ACHN (cell line): ENCODE results near the gene SRXN1.
"Not testable (repeated sequence)": the region's sequence is repeated elsewhere in the genome, so short reads cannot be mapped to it uniquely, and the experiment has no call there.

Experiments
- DNase-seq: peaks from one replicate; pipeline ENCODE4 v3.0.0-alpha.2; 2015
- in situ Hi-C: cut with HindIII; loops from 2 replicates; pipeline ENCODE4 v1.10.0; 2017; ENCODE audit warnings: low sequenced_read_pairs, low pct_ligation_motif_present, low pct_unique_long_range_greater_than_20kb

The SRXN1 gene

DNA sequence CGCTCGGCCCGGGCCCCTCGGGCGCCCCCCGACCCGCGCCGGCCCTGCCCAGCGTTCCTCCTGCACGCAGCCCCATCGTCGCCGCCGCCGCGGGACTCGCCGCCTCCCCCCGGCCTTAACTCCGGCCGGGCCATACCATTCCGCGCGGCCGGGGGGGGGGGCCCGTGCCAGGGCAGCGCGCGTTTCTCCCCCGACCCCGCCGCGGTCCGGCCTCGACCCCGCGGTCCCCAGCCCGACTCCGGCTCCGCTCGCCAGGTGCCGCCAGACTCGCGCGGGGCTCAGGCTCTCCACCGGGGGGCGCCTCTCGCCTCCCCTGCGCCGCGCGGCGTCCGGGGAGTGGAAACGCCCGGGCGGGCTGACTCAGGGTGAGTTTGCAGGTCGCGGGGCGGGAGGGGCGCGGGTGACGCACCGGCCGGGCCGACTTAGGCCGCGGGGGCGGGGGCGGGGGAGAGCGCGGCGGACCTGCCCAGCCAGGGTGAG lies at the start of gene SRXN1:
Gene SRXN1 (minus strand): TSS at position 91 of the 480 bp plus-strand sequence. CDS start 15 bp downstream, at position 76.
- in situ Hi-C loops: no loop called here
- DNase-seq: peak; percentile 91

DNA sequence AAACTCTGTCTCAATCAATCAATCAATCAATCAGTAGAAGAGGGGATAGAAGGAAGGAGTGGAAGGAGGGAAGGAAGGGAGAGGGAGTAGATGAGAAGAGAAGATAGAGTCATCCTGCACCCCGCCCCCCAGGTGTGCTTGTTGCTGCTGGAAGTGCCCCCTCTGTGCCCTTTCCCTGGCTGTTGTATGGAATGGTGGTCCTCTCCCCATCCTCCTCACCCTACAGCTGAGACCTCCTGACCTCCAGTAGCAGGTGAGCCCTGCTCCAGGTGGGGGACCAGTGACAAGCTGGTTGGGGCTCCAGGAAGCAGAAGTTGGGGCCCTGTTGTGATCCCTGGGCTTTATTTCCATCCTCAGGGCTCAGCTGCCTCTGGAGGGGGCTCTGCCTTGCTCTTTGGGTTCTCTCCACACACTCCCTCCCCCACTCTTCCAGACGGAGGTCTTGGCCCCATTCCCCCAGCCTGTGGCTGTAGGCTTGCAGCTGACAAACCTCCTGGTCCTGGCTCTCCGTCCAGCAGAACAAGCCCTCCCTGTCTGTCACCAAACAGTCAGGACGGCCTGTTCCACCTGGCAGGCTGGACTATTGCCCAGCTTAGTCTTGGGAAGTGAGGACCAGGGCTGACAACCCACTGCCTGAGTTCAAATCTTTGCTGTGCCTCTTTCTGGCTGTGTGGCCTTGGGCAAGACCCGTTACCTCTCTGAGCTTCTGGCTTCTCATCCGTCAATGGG lies 48.6 kb upstream of the SRXN1 start:
- no peak for DNase-seq
- in situ Hi-C loops: no loop called here

DNA sequence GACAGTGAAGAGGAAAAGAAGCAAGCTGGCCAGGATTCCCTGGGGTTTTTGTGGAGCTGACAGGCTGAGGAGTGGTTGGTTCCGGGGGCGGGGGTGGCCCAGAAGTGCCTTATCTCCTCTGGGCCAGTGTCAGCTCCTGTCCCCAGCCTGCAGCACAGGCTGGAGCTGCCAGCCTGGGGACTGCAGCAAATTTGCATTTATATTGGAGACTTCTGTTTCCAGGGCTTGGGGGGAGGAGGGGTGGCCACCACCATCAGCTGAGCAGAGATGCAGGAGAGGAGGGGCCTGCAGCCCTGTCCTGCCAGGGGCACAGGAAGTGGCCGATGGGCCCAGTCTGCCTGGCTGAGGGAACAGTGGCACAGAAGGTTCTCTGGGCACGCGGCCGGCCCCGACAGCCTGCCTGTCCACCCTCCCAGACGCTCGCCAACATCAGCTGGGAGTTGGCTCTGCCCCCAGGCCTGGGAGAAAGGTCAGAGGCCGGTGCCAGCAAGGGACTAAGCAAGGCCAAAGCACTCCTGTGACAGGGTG lies 46.9 kb upstream of the SRXN1 start:
- in situ Hi-C loops: no loop called here
- no peak for DNase-seq

DNA sequence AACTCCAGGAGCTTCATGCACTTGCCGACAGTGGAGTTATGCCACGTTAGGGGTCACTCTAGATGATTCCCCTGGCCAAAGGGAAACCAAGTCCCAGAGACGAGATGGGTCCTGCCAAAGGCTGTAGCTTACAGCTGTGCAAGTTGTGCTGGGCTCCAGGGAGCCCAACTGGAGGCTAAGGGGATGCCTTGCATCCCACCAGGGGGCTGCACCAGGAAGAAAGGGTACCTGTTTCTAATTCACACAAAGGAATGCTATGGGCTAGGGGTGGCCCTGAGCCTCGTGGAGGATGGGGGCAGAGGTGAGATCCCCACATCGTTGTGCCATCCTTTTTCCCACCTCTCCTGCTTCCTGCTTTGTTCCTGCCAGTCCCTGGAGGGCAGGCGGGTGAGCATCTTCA lies 46.3 kb upstream of the SRXN1 start:
- in situ Hi-C loops: no loop called here

DNA sequence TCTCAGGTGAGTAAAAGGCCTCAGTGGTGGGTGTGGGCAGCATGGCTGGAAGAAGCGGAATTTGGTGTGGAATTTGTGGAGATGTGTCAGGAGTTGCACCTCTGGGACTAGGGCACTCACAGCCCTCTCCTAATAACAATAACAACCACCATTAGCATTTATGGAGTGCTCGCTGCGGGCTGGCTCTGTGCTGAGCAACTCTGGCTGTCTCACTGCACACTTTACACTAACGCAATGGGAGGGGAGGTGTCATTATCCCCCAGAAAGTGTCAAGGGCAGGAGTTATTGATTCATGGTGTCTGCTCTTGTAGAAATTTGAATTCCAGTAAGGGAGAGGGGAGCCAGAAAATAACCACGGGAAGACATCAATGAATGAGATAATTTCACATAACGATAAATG lies 45.3 kb upstream of the SRXN1 start:
- in situ Hi-C loops: no loop called here
- no peak for DNase-seq

More for the DNA sequence above, 46.3 kb upstream of the SRXN1 start:
- no peak for DNase-seq

DNA sequence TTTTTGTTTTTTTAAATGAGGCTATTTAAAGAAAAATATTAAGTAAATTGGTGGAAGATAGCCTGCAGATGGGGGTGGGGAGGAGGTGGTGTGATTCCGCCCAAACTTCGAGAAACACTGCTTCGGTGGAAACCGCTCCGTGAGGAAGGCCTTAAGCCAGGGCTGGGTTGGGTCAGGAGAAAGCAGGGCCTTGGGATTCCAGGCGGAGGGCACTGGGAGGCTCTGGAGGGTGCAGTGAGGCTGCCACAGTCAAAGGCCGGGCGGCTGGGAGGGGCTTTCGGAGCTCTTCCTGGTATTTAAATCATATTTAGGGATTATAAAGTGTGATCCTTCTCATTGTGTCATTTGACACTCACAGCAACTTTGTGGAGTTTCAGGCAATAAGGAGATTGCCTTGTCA lies 44.8 kb upstream of the SRXN1 start:
- in situ Hi-C loops: no loop called here

DNA sequence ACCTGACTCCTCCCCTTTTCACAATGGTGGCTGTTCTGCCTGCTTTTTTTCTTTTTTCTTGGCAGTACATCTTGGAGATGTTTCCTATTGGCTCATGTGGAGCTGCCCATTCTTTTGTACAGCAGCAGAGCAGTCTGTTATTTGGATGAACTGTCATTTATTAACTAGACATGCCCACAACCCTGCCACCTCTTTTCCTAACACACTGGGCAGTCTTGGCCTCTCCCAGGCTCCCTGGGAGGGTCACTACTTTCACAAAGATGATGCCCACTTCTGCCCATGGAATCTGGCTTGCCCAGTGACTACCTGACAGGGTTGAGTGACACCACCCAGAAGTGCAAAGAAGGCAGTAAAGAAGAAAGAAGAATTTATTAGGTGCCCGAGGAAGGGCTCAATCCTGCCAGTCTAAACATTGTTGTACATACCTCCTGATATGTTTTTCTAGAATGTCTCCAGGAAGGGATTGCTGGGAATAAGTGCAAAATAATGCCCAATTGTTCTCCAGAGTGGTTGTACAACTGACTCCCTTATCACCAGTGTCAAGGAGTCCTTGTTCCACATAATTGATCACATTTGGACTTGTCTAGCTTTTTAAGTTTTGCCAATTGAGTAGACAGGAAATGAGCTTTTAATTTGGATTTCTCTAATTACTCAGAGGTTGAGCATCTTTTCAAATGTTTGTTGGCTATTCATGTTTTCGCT lies 42.3 kb upstream of the SRXN1 start:
- in situ Hi-C loops: no loop called here
- no peak for DNase-seq

More for the DNA sequence above, 44.8 kb upstream of the SRXN1 start:
- DNase-seq: no peak

DNA sequence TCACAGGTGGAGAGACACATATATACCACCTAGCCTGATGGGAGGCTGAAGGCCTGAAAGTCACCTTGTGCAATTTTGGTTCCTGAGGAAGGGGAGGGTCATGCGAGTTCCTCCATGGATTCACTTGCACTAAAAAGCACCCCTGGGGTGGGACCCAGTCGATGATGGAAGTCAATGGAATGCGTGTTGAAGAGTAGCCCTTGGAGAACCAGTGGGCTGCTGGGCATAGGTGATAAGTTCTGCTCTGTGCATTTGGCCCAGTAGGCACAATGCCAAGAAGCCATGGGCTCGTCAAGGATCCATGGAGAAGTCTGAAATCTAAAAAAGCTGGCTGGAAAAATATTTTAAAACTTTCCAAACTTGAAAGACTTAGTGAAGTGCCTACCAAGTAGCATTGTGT lies 41.5 kb upstream of the SRXN1 start:
- DNase-seq: no peak
- in situ Hi-C loops: no loop called here

DNA sequence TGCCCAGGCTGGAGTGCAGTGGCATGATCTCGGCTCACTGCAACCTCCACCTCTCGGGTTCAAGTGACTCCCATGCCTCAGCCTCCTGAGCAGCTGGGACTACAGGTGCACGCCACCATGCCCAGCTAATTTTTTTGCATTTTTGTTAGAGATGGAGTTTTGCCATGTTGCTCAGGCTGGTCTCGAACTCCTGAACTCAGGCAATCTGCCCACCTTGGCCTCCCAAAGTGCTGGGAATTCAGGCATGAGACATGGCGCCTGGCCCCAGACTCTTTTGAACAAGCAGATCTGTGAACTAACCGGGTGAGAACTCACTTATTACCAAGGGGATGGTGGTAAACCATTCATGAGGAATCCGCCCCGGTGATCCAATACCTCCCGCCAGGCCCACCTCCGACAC lies 40.8 kb upstream of the SRXN1 start:
- DNase-seq, in situ Hi-C loops: not testable (repeated sequence)

DNA sequence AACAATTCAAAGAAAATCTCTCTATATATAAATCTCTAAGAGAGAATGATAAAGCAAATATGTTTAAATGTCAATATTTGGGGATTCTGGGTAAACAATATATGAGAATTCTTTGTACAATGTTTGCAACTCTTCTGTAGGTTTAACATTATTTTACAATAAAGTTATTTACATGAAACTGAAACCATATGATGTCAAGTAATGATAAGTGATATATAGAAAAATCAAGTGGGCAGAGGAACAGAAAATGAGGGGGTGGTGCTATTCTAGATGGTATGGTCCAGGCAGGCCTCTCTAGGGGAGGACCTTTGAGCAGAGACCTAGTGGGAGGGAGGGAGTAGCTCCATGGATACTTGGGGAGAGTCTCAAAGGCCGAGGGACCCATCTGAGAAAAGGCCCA lies 39.0 kb upstream of the SRXN1 start:
- no peak for DNase-seq
- in situ Hi-C loops: no loop called here

DNA sequence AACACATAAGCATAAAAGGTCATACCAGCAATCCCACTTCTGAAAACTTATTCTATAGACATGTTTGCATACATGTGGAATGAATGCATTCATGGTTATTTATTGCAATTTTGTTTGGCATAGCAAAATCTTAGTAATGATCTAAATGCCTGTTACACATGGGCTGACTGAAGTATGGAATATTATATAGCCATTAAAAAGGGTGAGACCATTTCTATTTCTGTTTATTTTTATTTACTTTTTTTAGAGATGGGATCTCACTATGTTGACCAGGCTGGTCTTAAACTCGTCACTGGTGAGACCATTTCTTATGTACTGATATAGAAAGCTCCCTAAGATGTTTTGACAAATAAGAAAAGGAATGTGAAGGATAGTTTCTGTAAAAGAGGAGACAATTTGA lies 36.9 kb upstream of the SRXN1 start:
- DNase-seq: no peak
- in situ Hi-C loops: no loop called here

DNA sequence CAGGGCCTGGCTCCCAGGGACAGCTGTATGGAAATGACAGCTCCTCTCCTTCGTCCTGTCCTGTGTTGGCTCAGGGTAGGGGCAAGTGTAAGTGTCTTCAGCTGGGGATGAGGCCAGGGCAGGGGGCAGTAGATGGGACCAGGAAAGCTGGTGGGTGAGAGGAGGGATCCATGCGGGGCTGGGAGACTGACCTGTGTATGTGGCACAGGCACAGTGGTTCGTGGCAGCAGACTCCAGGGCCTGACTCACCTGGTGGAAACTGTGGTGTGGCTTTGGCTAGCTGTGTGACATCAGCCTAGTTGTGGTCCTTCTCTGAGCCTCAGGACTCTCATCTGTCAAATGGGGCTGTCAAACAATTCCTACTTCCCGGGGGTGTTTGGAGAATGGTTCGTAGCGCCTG lies 36.3 kb upstream of the SRXN1 start:
- no peak for DNase-seq
- in situ Hi-C loops: no loop called here

DNA sequence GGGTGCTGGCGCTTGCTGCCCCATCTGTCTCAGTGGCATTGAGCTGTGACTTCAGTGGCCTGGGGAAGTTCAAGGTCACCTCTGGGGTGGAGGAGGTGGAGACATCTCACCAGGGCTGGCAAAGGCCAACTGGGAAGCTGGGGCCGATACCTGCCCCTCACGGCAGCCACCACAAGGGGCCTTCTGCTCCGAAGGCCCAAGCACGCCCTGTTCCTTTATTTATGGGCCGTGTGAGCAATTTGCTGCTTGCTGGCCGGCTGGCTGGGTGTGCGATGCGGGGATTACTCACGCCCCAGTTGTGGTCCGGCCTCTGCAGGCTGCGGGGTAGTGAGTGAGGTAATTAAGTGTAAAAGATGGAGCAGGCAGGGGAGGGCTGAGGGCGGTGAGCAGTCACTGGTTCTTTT lies 35.8 kb upstream of the SRXN1 start:
- DNase-seq: peak; percentile 6
- in situ Hi-C loops: no loop called here

DNA sequence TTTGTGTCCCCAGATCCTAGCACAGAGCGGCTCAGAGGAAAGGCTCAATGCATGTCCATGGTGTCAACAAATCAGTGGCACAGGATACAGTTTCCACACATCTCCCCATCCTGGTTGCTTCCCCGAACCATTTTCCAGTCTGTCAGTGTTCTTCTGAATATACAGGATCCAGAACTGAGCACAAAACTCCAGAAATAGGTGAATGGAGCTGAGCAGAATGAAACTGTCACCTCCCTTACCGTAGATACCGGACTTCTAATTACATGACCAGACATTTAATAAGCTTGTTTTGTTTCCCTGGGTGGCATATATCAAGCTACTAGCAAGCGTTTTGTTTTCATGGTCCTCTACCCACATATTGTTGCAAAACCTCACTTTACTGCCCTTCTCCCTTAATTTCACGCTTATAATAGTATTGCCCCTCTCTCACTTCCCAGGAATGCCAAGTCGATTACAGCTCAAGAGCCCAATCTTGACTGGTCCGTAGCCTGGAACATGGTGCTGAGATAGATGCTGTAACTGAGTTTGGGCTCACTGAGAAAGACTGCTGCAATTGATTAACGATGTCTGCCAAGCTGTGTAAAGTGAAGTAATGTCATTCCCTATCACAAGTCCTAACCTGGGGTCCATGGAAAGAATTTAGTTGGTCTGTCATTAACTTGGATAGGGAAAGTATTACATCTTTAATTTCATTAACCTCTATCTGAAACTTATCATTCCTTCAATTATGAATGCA lies 34.6 kb upstream of the SRXN1 start:
- no peak for DNase-seq
- in situ Hi-C loops: no loop called here

DNA sequence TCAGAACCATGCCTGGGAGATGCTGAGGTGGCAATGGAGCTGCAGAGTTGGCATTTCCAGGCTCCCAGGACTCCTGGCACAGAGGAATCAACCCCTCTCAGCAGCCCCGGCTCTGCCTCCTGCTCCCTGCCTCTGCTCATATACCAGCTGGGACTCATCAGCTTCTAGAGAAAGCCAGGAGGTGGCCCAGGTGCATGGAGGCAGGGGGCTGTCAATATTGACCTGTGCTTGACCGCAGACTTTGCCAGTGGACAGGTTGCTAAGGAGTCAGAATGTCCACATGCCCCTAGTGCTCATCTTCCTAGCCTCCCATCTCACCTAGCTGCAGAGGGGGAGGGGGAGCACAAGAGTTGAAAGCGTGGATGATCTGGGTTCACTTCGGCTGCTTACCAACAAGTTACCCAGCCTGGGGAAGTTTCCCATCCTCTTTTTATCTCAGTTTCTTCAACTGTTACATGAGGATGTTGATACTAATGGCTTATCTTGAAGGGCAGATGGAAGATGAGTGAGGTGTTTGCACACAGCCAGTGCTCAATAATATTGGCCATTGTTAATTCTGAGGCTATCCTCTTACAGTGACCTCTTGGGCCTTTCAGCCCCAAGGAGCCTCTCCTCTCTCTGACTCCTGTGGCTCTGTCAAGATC lies 31.8 kb upstream of the SRXN1 start:
- in situ Hi-C loops: no loop called here
- no peak for DNase-seq

DNA sequence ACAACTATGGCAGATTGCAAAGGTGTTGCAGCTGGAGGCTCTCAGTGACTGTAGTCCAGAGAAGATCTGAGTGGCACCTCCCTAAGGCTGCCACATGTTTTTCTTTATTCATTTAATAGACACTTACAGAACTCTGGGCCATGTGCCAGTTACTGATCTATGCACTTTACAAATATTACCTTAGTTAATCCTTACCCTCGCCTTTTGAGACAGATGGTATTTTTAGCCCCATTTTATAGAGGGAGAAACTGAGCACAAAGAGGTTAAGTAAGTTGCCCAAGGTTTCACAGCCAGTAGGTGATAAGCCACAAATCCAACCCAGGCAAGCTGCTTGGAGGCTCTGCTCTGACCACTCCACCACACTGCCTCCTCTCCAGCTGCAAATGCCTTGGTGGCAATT lies 29.1 kb upstream of the SRXN1 start:
- in situ Hi-C loops: no loop called here
- DNase-seq: no peak

DNA sequence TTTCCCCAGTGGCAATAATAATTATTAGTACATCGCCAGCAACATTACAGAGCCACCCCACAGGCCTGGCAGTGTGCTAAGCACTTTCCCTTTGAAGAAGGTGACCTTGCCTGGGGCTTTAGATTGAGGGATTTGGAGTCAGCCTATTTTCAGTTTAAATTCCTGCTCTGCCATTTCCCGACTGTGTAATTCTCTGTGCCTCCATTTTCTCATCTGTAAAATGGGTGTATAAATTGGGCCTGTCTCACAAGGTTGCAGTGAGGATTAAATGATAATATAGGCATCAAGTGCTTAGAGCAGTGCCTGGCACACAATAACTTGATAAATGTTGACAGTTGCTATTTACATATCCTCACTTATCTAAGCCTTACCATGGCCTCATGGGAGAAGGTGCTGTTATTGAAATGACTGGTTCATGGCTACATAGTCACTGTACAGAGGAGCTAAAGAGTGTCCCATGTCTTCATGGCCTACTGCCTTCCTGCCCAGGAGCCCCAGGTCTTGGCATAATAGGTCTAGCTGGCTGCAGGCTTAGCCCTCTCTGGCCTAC lies 27.7 kb upstream of the SRXN1 start:
- in situ Hi-C loops: no loop called here
- DNase-seq: no peak

DNA sequence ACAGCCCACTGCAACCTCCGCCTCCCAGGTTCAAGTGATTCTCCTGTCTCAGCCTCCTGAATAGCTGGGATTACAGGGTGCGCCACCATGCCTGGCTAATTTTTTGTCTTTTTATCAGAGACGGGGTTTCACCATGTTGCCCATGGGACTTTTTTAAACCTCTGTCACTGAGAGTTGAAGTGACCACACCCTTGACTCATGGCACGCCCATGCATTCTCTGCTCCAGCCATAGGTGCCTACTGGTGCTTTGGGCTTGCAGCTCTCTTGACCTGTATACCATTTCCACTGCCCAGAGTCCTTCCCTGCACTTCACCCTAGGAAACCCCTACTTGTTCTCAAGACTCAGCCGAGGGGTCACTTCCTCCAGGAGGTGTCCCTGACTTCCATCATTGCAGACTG lies 25.0 kb upstream of the SRXN1 start:
- in situ Hi-C loops: no loop called here

More for the DNA sequence above, 25.0 kb upstream of the SRXN1 start:
- DNase-seq: no peak
